CD14-positive monocyte (primary cell): ENCODE results near the gene LY6G5B. TPM values are rescaled to one million over a fixed set of nuclear protein-coding genes. Genes with fewer than 3 reads are reported as not detected.

Source experiments
- DNase-seq, 3 donors: peaks; one replicate each; pipeline ENCODE4 v3.0.0-alpha.2; 2011 to 2022
- H2AFZ ChIP-seq: 2 replicates; pipeline ENCODE4 v1.6.0; 2012; ENCODE audit warnings: mild to moderate bottlenecking, low read depth, low read length, inconsistent platforms; ENCODE audit not compliant: insufficient read depth, poor library complexity, severe bottlenecking
- H3K27ac ChIP-seq, 2 donors: 1 replicate in 1 of 2; 2 replicates in 1 of 2; pipeline ENCODE4 v1.5.1; 2012 to 2013; ENCODE audit warnings: low read length in 2 of 2, control low read depth in 1 of 2, inconsistent platforms in 1 of 2, low read depth in 1 of 2, mild to moderate bottlenecking in 1 of 2
- H3K27me3 ChIP-seq, 2 donors: one replicate each; pipeline versions ENCODE4 v1.6.0 to v1.6.1; 2011 to 2013; ENCODE audit warnings: low read length in 2 of 2; ENCODE audit not compliant: control insufficient read depth in 2 of 2, insufficient read depth in 2 of 2
- H3K36me3 ChIP-seq, 2 donors: replicated peaks in 1 of 2; 1 replicate in 1 of 2; 2 replicates in 1 of 2; pipeline versions ENCODE4 v1.5.1 to v1.6.1; 2012 to 2013; ENCODE audit warnings: low read length in 2 of 2, control low read depth in 1 of 2, inconsistent platforms in 1 of 2, mild to moderate bottlenecking in 1 of 2; ENCODE audit not compliant: insufficient read depth in 2 of 2, control insufficient read depth in 1 of 2
- H3K4me1 ChIP-seq, 2 donors: 1 replicate in 1 of 2; 2 replicates in 1 of 2; pipeline versions ENCODE4 v1.5.1 to v1.6.1; 2012 to 2013; ENCODE audit warnings: low read length in 2 of 2, control low read depth in 1 of 2, inconsistent platforms in 1 of 2, mild to moderate bottlenecking in 1 of 2, moderate library complexity in 1 of 2; ENCODE audit not compliant: insufficient read depth in 2 of 2, control insufficient read depth in 1 of 2
- H3K4me2 ChIP-seq: replicated peaks from 2 replicates; pipeline ENCODE3; 2012; ENCODE audit warnings: low read length, moderate library complexity, mild to moderate bottlenecking; ENCODE audit not compliant: poor library complexity, severe bottlenecking; ENCODE audit errors: extremely low read depth
- H3K4me3 ChIP-seq, 3 experiments: fragments of 200-600 bp in 1 of 3; sonication (generic) in 1 of 3; replicated peaks in 1 of 3; 1 replicate in 2 of 3; 2 replicates in 1 of 3; pipeline ENCODE4 v1.5.1; 2011 to 2013; ENCODE audit warnings: low read length in 3 of 3, mild to moderate bottlenecking in 3 of 3, control low read depth in 2 of 3, low read depth in 2 of 3, inconsistent platforms in 1 of 3, moderate library complexity in 1 of 3
- H3K79me2 ChIP-seq: 2 replicates; pipeline ENCODE4 v1.6.0; 2012; ENCODE audit warnings: mild to moderate bottlenecking, control low read depth, inconsistent platforms, low read length, moderate library complexity; ENCODE audit not compliant: insufficient read depth
- H3K9ac ChIP-seq: 2 replicates; pipeline ENCODE4 v1.6.0; 2017; ENCODE audit warnings: low read length, mild to moderate bottlenecking; ENCODE audit not compliant: insufficient read depth, poor library complexity, severe bottlenecking
- H3K9me3 ChIP-seq, 2 donors: replicated peaks in 1 of 2; 1 replicate in 1 of 2; 2 replicates in 1 of 2; pipeline versions ENCODE4 v1.5.1 to v1.6.1; 2012 to 2013; ENCODE audit warnings: low read length in 2 of 2, control low read depth in 1 of 2; ENCODE audit not compliant: control insufficient read depth in 1 of 2, insufficient read depth in 1 of 2
- H4K20me1 ChIP-seq: 2 replicates; pipeline ENCODE4 v1.6.0; 2012; ENCODE audit warnings: mild to moderate bottlenecking, low read length, control low read depth, moderate library complexity; ENCODE audit not compliant: insufficient read depth
- H3K27ac Mint-ChIP-seq, 7 donors: one replicate each; pipeline ENCODE4 v1.8.0; 2020; ENCODE audit warnings: mild to moderate bottlenecking in 7 of 7, mixed read lengths in 7 of 7, moderate library complexity in 6 of 7, inconsistent platforms in 2 of 7
- H3K27me3 Mint-ChIP-seq, 3 donors: one replicate each; pipeline ENCODE4 v1.8.0; 2021 to 2022; ENCODE audit warnings: low read depth in 3 of 3, mild to moderate bottlenecking in 3 of 3, mixed read lengths in 3 of 3, moderate library complexity in 3 of 3, inconsistent platforms in 1 of 3
- H3K36me3 Mint-ChIP-seq, 2 donors: one replicate each; pipeline ENCODE4 v1.8.0; 2020; ENCODE audit warnings: mixed read lengths in 2 of 2, inconsistent platforms in 1 of 2, mild to moderate bottlenecking in 1 of 2
- H3K4me1 Mint-ChIP-seq: one replicate; pipeline ENCODE4 v1.8.0; 2020; ENCODE audit warnings: mild to moderate bottlenecking, mixed read lengths
- H3K4me3 Mint-ChIP-seq, 2 donors: one replicate each; pipeline ENCODE4 v1.8.0; 2020; ENCODE audit warnings: mild to moderate bottlenecking in 2 of 2, mixed read lengths in 2 of 2, moderate library complexity in 1 of 2
- H3K9me3 Mint-ChIP-seq, 7 donors: one replicate each; pipeline ENCODE4 v1.8.0; 2020 to 2022; ENCODE audit warnings: mixed read lengths in 7 of 7, mild to moderate bottlenecking in 6 of 7, moderate library complexity in 6 of 7, inconsistent platforms in 2 of 7
- CTCF ChIP-seq: fragments of 200-600 bp; IDR thresholded peaks from one replicate; pipeline ENCODE4 v1.8.0; 2022; ENCODE audit warnings: antibody characterized with exemption, mild to moderate bottlenecking
- WGBS: methylation state at CpG from one replicate; pipeline ENCODE4 v1.1.5; 2013; ENCODE audit warnings: missing lambda C conversion rate; ENCODE audit not compliant: insufficient coverage; 5-methylcytosine and 5-hydroxymethylcytosine counted together
- intact Hi-C, 2 donors: fragments of 100-400 bp; cut with micrococcal nuclease; formaldehyde crosslinking; loops; one replicate each; pipeline versions ENCODE4 v1.15.0 to v1.15.1; 2023
- polyA plus RNA-seq, 3 donors: library from polyadenylated mRNA; depleted of rRNA in 1 of 3; unstranded in 2 of 3; stranded (reverse) in 1 of 3; fragments of 300-500 nt in 2 of 3; fragments of >200 nt in 1 of 3; fragmentation: Illumina TruSeq in 2 of 3; gene quantifications; 1 replicate in 2 of 3; 2 replicates in 1 of 3; pipeline ENCODE4 v1.2.3, GENCODE V29; 2012 to 2021

The LY6G5B gene
- polyA plus RNA-seq, 3 donors, result 0.17 to 55.1 TPM; not detected in 1

GRCh38 chr6:31657406-31658157 is 12.2 kb upstream of the LY6G5B start:
- Histone ChIP-seq H3K36me3 (peaks cover 14 to 45% of the 10 kb centered on the region in 2 donors), H3K9me3 (no peaks in the 10 kb centered on the region), H3K4me3 (no peak overlapping the region), H3K79me2 (peaks cover 82% of the 10 kb centered on the region), H2AFZ (no peak overlapping the region), H3K9ac (no peak overlapping the region), H3K4me2 (no peak overlapping the region), H3K4me1 (peaks cover 46 to 67% of the 10 kb centered on the region in 2 donors), H3K27ac (peak overlapping the region in 1 of 2 donors; percentile 53), H3K27me3 (no peaks in the 10 kb centered on the region), H4K20me1 (peaks cover 26% of the 10 kb centered on the region)
- Mint-ChIP-seq H3K9me3 (peaks cover 0 to 2% (median 0%) of the 10 kb centered on the region in 7 donors), H3K36me3 (peaks cover 32 to 56% of the 10 kb centered on the region in 2 donors), H3K4me1 (peaks cover 65% of the 10 kb centered on the region), H3K27me3 (peaks cover 0 to 6% (median 2%) of the 10 kb centered on the region in 3 donors), H3K27ac (peak overlapping the region in 5 of 7 donors; percentile 33 to 84 (median 38)), H3K4me3 (no peak overlapping the region)
- no peak for DNase-seq
- no peak for TF ChIP-seq CTCF
- WGBS, result 89% methylated on average over 1 of the region's 6 CpGs
- intact Hi-C loops, result no loop called here

GRCh38 chr6:31658158-31658688 is 11.6 kb upstream of the LY6G5B start:
- TF ChIP-seq CTCF, result no peak
- H3K27ac Mint-ChIP-seq, result peak overlapping the region in 5 of 7 donors; percentile 25 to 84 (median 66)
- Histone ChIP-seq H3K4me3 (peak overlapping the region in 1 of 3 experiments; percentile 18), H3K4me2 (peak overlapping the region; percentile 25), H3K79me2 (peaks cover 86% of the 10 kb centered on the region), H3K4me1 (peaks cover 50 to 68% of the 10 kb centered on the region in 2 donors), H3K9ac (no peak overlapping the region), H4K20me1 (peaks cover 26% of the 10 kb centered on the region), H3K27me3 (no peaks in the 10 kb centered on the region), H3K36me3 (peaks cover 15 to 49% of the 10 kb centered on the region in 2 donors), H3K9me3 (no peaks in the 10 kb centered on the region), H2AFZ (no peak overlapping the region), H3K27ac (peak overlapping the region in 1 of 2 donors; percentile 80)
- peaks cover 0 to 2% (median 0%) of the 10 kb centered on the region in 7 donors for H3K9me3 Mint-ChIP-seq
- peaks cover 0 to 4% (median 0%) of the 10 kb centered on the region in 3 donors for H3K27me3 Mint-ChIP-seq
- peaks cover 36 to 62% of the 10 kb centered on the region in 2 donors for H3K36me3 Mint-ChIP-seq
- no peak for DNase-seq
- intact Hi-C loops, result no loop called here
- WGBS, result 94% methylated on average over 2 of the region's 4 CpGs
- H3K4me1 Mint-ChIP-seq, result peaks cover 70% of the 10 kb centered on the region
- no peak overlapping the region for H3K4me3 Mint-ChIP-seq
